H1 (cell line): ENCODE measurements around the gene SSPN. TPM values are rescaled to one million over a fixed set of nuclear protein-coding genes. Genes with fewer than 3 reads are reported as not detected.

Source experiments
- BRCA1 ChIP-seq: IDR thresholded peaks from 2 replicates; pipeline ENCODE4 v1.6.1; 2012; ENCODE audit warnings: low read depth, low read length, improper control_type of control experiment
- polyA plus RNA-seq, 7 experiments: library from polyadenylated mRNA; depleted of rRNA in 3 of 7; stranded (reverse) in 5 of 7; unstranded in 2 of 7; fragments of >200 nt in 5 of 7; fragments of 200-250 nt in 2 of 7; gene quantifications; 1 replicate in 5 of 7; 2 replicates in 1 of 7; 4 replicates in 1 of 7; pipeline versions ENCODE4 v1.2.1 to v1.2.3, GENCODE V29; 2011 to 2013; ENCODE audit warnings: missing spikeins in 2 of 7, mixed read lengths in 2 of 7
- total RNA-seq: library from RNA; stranded (reverse); fragmentation: NEBNext Ultra II Directional; extraction: Animal tissue kit (Norgen Biotek cat#: 25700); gene quantifications from 2 replicates; pipeline ENCODE4 v1.2.1, GENCODE V29; 2021

Gene SSPN
- total and polyA plus RNA-seq, 2 of the 8 experiments (the other 6 are each of a cell fraction or from before 2014, with no cell fraction given): 0.86 to 1.8 TPM

GRCh38 chr12:26239852-26240815, 44.8 kb downstream of the SSPN start (continued):
- TF ChIP-seq BRCA1: no peak
- TF ChIP-seq, all 59 proteins: peak for 0
